Measurements from ENCODE around the gene AGAP5.
A peak's percentile ranks its signal among the peaks of the same experiment; 100 is the strongest.
"Not testable (repeated sequence)": the region's sequence is repeated elsewhere in the genome, so short reads cannot be mapped to it uniquely, and the experiment has no call there.

The AGAP5 gene

GRCh38 chr10:73732931-73733623, 35.2 kb upstream of the AGAP5 start:
- no peak overlapping the region for H3K9ac ChIP-seq (ENCODE audit: low read length in 5 of 5)
- no peaks in the 10 kb centered on the region for H3K9me3 ChIP-seq (ENCODE audit: control insufficient read depth in 5 of 5, low read length in 5 of 5)
- no peak overlapping the region for H3K4me3 ChIP-seq (ENCODE audit: low read depth in 1 of 5, low read length in 5 of 5)
- peaks cover 0 to 35% (median 15%) of the 10 kb centered on the region in 5 donors for H3K36me3 ChIP-seq (ENCODE audit: control insufficient read depth in 5 of 5, insufficient read depth in 5 of 5, low read length in 5 of 5)
- H3K27me3 ChIP-seq (ENCODE audit: control insufficient read depth in 5 of 5, insufficient read depth in 4 of 5, low read length in 5 of 5) = no peaks in the 10 kb centered on the region
- H3K27ac ChIP-seq (ENCODE audit: low read depth, low read length) = no peak overlapping the region
- peaks cover 0 to 29% (median 22%) of the 10 kb centered on the region in 5 donors for H3K4me1 ChIP-seq (ENCODE audit: control insufficient read depth in 5 of 5, insufficient read depth in 5 of 5, low read length in 5 of 5)

GRCh38 chr10:73732426-73732825, 34.5 kb upstream of the AGAP5 start:
- peaks cover 0 to 34% (median 13%) of the 10 kb centered on the region in 5 donors for H3K36me3 ChIP-seq (ENCODE audit: control insufficient read depth in 5 of 5, insufficient read depth in 5 of 5, low read length in 5 of 5)
- H3K4me1 ChIP-seq (ENCODE audit: control insufficient read depth in 5 of 5, insufficient read depth in 5 of 5, low read length in 5 of 5) = peaks cover 0 to 29% (median 22%) of the 10 kb centered on the region in 5 donors

GRCh38 chr10:73731588-73732375, 33.9 kb upstream of the AGAP5 start:
- Histone ChIP-seq H3K9me3 (ENCODE audit: control insufficient read depth in 5 of 5, low read length in 5 of 5) (no peaks in the 10 kb centered on the region), H3K27me3 (ENCODE audit: control insufficient read depth in 5 of 5, insufficient read depth in 4 of 5, low read length in 5 of 5) (no peaks in the 10 kb centered on the region), H3K4me1 (ENCODE audit: control insufficient read depth in 5 of 5, insufficient read depth in 5 of 5, low read length in 5 of 5) (peaks cover 0 to 29% (median 22%) of the 10 kb centered on the region in 5 donors), H3K27ac (ENCODE audit: low read depth, low read length) (peak overlapping the region; percentile 94), H3K36me3 (ENCODE audit: control insufficient read depth in 5 of 5, insufficient read depth in 5 of 5, low read length in 5 of 5) (peaks cover 0 to 37% (median 14%) of the 10 kb centered on the region in 5 donors), H3K9ac (ENCODE audit: low read length in 5 of 5) (peak overlapping the region in 3 of 5 donors; percentile 30 to 93 (median 80)), H3K4me3 (ENCODE audit: low read depth in 1 of 5, low read length in 5 of 5) (peak overlapping the region in 1 of 5 donors; percentile 4)

More at GRCh38 chr10:73732426-73732825, 34.5 kb upstream of the AGAP5 start:
- Histone ChIP-seq H3K27ac (ENCODE audit: low read depth, low read length) (no peak overlapping the region), H3K27me3 (ENCODE audit: control insufficient read depth in 5 of 5, insufficient read depth in 4 of 5, low read length in 5 of 5) (no peaks in the 10 kb centered on the region), H3K9me3 (ENCODE audit: control insufficient read depth in 5 of 5, low read length in 5 of 5) (no peaks in the 10 kb centered on the region), H3K9ac (ENCODE audit: low read length in 5 of 5) (no peak overlapping the region), H3K4me3 (ENCODE audit: low read depth in 1 of 5, low read length in 5 of 5) (no peak overlapping the region)

- Histone ChIP-seq H3K9ac (ENCODE audit: low read length in 5 of 5) (peak overlapping the region; percentile 80 to 93 (median 87)), H3K36me3 (ENCODE audit: control insufficient read depth in 5 of 5, insufficient read depth in 5 of 5, low read length in 5 of 5) (peaks cover 6 to 46% (median 28%) of the 10 kb centered on the region in 5 donors), H3K27ac (ENCODE audit: low read depth, low read length) (peak overlapping the region; percentile 94), H3K27me3 (ENCODE audit: control insufficient read depth in 5 of 5, insufficient read depth in 4 of 5, low read length in 5 of 5) (no peaks in the 10 kb centered on the region), H3K4me1 (ENCODE audit: control insufficient read depth in 5 of 5, insufficient read depth in 5 of 5, low read length in 5 of 5) (peaks cover 0 to 29% (median 22%) of the 10 kb centered on the region in 5 donors), H3K4me3 (ENCODE audit: low read depth in 1 of 5, low read length in 5 of 5) (peak overlapping the region; percentile 78 to 99 (median 96)), H3K9me3 (ENCODE audit: control insufficient read depth in 5 of 5, low read length in 5 of 5) (no peaks in the 10 kb centered on the region)
These were observed 32.4 kb upstream of the AGAP5 start for GRCh38 chr10:73730153-73730906.

- H3K27me3 ChIP-seq (ENCODE audit: control insufficient read depth in 5 of 5, insufficient read depth in 4 of 5, low read length in 5 of 5); H3K9me3 ChIP-seq (ENCODE audit: control insufficient read depth in 5 of 5, low read length in 5 of 5): not testable (repeated sequence)
- peak overlapping the region; percentile 80 to 93 (median 87) for H3K9ac ChIP-seq (ENCODE audit: low read length in 5 of 5)
- peak overlapping the region; percentile 94 for H3K27ac ChIP-seq (ENCODE audit: low read depth, low read length)
- H3K4me3 ChIP-seq (ENCODE audit: low read depth in 1 of 5, low read length in 5 of 5) = peak overlapping the region; percentile 78 to 99 (median 96)
- H3K36me3 ChIP-seq (ENCODE audit: control insufficient read depth in 5 of 5, insufficient read depth in 5 of 5, low read length in 5 of 5) = peaks cover 8 to 50% (median 29%) of the 10 kb centered on the region in 5 donors
- peaks cover 0 to 28% (median 22%) of the 10 kb centered on the region in 5 donors for H3K4me1 ChIP-seq (ENCODE audit: control insufficient read depth in 5 of 5, insufficient read depth in 5 of 5, low read length in 5 of 5)
These were observed 31.9 kb upstream of the AGAP5 start for GRCh38 chr10:73729781-73730152.

- Histone ChIP-seq H3K27me3 (ENCODE audit: control insufficient read depth in 5 of 5, insufficient read depth in 4 of 5, low read length in 5 of 5) (no peaks in the 10 kb centered on the region), H3K9me3 (ENCODE audit: control insufficient read depth in 5 of 5, low read length in 5 of 5) (no peaks in the 10 kb centered on the region), H3K27ac (ENCODE audit: low read depth, low read length) (no peak overlapping the region), H3K36me3 (ENCODE audit: control insufficient read depth in 5 of 5, insufficient read depth in 5 of 5, low read length in 5 of 5) (peaks cover 34 to 75% (median 48%) of the 10 kb centered on the region in 5 donors), H3K4me3 (ENCODE audit: low read depth in 1 of 5, low read length in 5 of 5) (no peak overlapping the region), H3K4me1 (ENCODE audit: control insufficient read depth in 5 of 5, insufficient read depth in 5 of 5, low read length in 5 of 5) (no peaks in the 10 kb centered on the region), H3K9ac (ENCODE audit: low read length in 5 of 5) (no peak overlapping the region)
These were observed 25.6 kb upstream of the AGAP5 start for GRCh38 chr10:73723516-73723915.

- not testable (repeated sequence) for H3K9me3 ChIP-seq (ENCODE audit: control insufficient read depth in 5 of 5, low read length in 5 of 5); H3K9ac ChIP-seq (ENCODE audit: low read length in 5 of 5); H3K4me1 ChIP-seq (ENCODE audit: control insufficient read depth in 5 of 5, insufficient read depth in 5 of 5, low read length in 5 of 5); H3K4me3 ChIP-seq (ENCODE audit: low read depth in 1 of 5, low read length in 5 of 5); H3K27me3 ChIP-seq (ENCODE audit: control insufficient read depth in 5 of 5, insufficient read depth in 4 of 5, low read length in 5 of 5)
- Histone ChIP-seq H3K36me3 (ENCODE audit: control insufficient read depth in 5 of 5, insufficient read depth in 5 of 5, low read length in 5 of 5) (peaks cover 53 to 84% (median 57%) of the 10 kb centered on the region in 5 donors), H3K27ac (ENCODE audit: low read depth, low read length) (peak overlapping the region; percentile 24)
These were observed 22.7 kb upstream of the AGAP5 start for GRCh38 chr10:73720561-73720960.

GRCh38 chr10:73717556-73717955, 19.6 kb upstream of the AGAP5 start:
- Histone ChIP-seq H3K27me3 (ENCODE audit: control insufficient read depth in 5 of 5, insufficient read depth in 4 of 5, low read length in 5 of 5) (no peaks in the 10 kb centered on the region), H3K9ac (ENCODE audit: low read length in 5 of 5) (no peak overlapping the region), H3K9me3 (ENCODE audit: control insufficient read depth in 5 of 5, low read length in 5 of 5) (no peaks in the 10 kb centered on the region), H3K36me3 (ENCODE audit: control insufficient read depth in 5 of 5, insufficient read depth in 5 of 5, low read length in 5 of 5) (peaks cover 42 to 68% (median 49%) of the 10 kb centered on the region in 5 donors), H3K27ac (ENCODE audit: low read depth, low read length) (peak overlapping the region; percentile 5), H3K4me1 (ENCODE audit: control insufficient read depth in 5 of 5, insufficient read depth in 5 of 5, low read length in 5 of 5) (peaks cover 0 to 5% (median 0%) of the 10 kb centered on the region in 5 donors), H3K4me3 (ENCODE audit: low read depth in 1 of 5, low read length in 5 of 5) (no peak overlapping the region)

- Histone ChIP-seq H3K4me3 (ENCODE audit: low read depth in 1 of 5, low read length in 5 of 5) (no peak overlapping the region), H3K27me3 (ENCODE audit: control insufficient read depth in 5 of 5, insufficient read depth in 4 of 5, low read length in 5 of 5) (no peaks in the 10 kb centered on the region), H3K27ac (ENCODE audit: low read depth, low read length) (peak overlapping the region; percentile 5), H3K4me1 (ENCODE audit: control insufficient read depth in 5 of 5, insufficient read depth in 5 of 5, low read length in 5 of 5) (peaks cover 0 to 5% (median 0%) of the 10 kb centered on the region in 5 donors), H3K9me3 (ENCODE audit: control insufficient read depth in 5 of 5, low read length in 5 of 5) (no peaks in the 10 kb centered on the region), H3K36me3 (ENCODE audit: control insufficient read depth in 5 of 5, insufficient read depth in 5 of 5, low read length in 5 of 5) (peaks cover 41 to 59% (median 45%) of the 10 kb centered on the region in 5 donors), H3K9ac (ENCODE audit: low read length in 5 of 5) (no peak overlapping the region)
These were observed 18.3 kb upstream of the AGAP5 start for GRCh38 chr10:73716251-73716650.

Data from subcutaneous abdominal adipose tissue (tissue), 5 donors.